C4-2B (cell line): ENCODE measurements around the gene SP140.

Experiments used
- CTCF ChIP-seq: fragments of 450-650 bp; conservative IDR thresholded peaks from 2 replicates; pipeline ENCODE4 v1.5.1; 2017; ENCODE audit warnings: mild to moderate bottlenecking
- ZFX ChIP-seq: fragments of 450-650 bp; IDR thresholded peaks from 2 replicates; pipeline ENCODE4 v1.6.1; 2017

GRCh38 chr2:230267556-230267955 is 42.0 kb downstream of the SP140 start:
- no peak for TF ChIP-seq ZFX
- TF ChIP-seq CTCF = no peak
